ENCODE measurements around the gene MARCHF7. TPM values are rescaled to one million over a fixed set of nuclear protein-coding genes. Genes with fewer than 3 reads are reported as not detected.
"Not testable (repeated sequence)": the region's sequence is repeated elsewhere in the genome, so short reads cannot be mapped to it uniquely, and the experiment has no call there.

The MARCHF7 gene
- total RNA-seq, 1 experiment from 2014 or later = 26.4 TPM

DNA sequence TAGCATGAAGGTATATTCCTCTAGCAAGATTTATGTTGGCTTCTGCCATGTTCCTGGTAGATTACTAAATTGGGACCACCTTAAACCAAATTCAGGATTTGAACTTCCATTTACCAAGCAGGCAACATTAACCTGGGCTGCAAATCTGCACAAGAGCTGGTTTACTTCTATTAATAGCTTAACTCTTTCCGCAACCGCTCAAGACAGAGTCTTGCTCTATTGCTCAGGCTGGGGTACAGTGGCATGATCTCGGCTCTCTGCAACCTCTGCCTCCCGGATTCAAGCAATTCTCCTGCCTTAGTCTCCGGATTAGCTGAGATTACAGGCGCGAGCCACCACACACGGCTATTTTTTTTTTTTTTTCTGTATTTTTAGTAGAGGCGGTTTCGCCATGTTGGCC is 8.4 kb downstream of the MARCHF7 start:
- DNase-seq (ENCODE audit: low spot score) = no peak

DNA sequence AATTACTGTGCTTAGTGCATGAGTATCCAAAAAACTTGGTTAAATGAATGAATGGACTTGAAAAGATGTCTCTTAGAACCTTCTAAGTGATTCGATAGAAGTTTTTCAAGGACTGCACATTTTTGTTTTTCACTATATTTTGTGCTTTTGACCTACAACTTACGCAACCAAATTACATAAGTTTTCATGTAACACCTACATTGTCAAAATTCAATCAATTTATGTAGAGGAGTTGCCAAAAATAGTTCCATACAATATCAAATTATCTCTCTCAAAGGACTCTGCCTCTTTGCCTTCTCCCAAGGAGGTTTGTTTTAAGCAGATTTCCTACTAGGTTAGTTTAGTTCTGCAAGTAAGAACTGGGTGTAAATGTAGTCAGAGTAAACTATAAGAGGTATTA is 10.3 kb downstream of the MARCHF7 start:
- no peak for DNase-seq (ENCODE audit: low spot score)

DNA sequence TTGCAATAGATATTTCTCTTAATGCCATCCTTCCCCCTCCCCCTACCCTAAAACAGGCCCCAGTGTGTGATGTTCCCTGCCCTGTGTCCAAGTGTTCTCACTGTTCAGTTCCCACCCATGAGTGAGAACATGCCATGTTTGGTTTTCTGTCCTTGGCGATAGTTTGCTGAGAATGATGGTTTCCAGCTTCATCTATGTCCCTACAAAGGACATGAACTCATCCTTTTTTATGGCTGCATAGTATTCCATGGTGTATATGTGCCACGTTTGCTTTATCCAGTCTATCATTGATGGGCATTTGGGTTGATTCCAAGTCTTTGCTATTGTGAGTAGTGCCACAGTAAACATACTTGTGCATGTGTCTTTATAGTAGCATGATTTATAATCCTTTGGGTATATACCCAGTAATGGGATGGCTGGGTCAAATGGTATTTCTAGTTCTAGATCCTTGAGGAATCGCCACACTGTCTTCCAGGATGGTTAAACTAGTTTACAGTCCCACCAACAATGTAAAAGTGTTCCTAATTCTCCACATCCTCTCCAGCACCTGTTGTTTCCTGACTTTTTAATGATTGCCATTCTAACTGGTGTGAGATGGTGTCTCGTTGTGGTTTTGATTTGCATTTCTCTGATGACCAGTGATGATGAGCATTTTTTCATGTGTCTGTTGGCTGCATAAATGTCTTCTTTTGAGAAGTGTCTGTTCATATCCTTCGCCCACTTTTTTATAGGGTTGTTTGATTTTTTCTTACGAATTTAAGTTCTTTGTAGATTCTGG is 12.7 kb downstream of the MARCHF7 start:
- not testable (repeated sequence) for DNase-seq (ENCODE audit: low spot score)

DNA sequence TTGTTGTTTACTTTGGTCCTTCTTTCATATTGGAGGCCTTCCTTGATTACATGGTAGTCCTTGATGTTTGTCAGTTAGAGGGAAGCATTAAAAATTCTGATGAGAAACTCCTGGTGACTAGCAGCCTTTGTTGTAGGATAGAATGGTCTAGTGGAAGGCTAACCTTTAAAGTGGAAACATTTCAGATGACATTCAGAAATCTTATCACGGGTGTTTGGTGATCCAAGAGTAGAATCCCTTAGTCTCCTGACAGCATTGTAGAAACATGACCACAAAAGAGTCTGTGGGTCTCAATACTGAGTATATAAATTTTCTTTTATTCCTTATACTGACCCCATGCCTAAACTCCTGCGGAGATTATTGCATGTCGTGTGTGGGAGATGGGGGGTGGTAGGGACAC is 13.4 kb downstream of the MARCHF7 start:
- no peak for DNase-seq (ENCODE audit: low spot score)

DNA sequence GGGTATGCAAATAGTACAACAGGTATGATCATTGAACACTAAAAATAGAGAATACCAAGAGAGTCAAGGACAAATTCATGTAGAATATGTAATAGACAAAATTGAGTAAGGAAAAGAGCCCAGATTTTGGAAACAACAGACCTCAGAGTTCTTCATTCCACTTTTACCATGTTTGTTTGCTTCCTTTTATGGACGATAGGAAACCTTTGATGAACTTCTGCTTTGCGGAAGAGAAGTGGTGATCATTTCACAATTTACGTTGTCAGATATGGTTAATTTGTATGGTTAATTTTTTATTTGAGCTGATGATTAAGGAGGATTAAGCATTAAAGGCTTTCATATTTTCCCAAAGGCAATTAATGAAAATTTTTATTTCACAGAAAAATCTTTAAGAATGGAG is 16.3 kb downstream of the MARCHF7 start:
- no peak for DNase-seq (ENCODE audit: low spot score)

DNA sequence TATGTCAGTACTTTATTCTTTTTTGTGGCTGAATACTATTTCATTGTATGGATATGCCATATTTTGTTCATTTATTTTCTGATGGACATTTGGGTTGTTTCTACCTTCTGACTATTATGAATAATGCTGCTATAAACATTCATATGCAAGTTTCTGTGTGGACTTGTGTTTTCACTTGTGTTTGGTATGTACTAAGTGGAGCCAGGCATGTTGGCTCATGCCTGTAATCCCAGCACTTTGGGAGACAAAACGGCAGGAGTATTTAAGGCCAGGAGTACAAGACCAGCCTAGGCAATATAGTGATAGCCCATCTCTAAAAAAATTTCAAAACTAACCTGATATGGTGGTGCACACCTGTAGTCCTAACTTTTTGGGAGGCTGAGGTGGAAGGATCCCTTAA is 23.3 kb downstream of the MARCHF7 start:
- no peak for DNase-seq (ENCODE audit: low spot score)

DNA sequence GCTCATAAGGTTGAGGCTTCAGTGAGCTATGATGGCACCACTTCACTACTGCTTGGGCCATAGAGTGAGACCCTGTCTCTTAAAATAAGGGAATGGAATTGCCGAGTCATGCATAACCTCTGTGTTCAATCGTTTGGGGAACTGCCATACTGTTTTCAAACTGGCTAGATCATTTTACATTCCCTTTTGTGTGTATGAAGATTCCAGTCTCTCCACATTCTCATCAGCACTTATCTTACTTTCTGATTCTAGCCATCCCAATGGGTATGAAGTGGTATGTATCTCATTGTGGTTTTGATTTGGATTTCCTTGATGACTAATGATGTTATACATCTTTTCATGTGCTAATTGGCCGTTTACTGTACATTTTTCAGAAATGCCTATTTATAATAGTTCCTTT is 23.7 kb downstream of the MARCHF7 start:
- DNase-seq (ENCODE audit: low spot score) = no peak

DNA sequence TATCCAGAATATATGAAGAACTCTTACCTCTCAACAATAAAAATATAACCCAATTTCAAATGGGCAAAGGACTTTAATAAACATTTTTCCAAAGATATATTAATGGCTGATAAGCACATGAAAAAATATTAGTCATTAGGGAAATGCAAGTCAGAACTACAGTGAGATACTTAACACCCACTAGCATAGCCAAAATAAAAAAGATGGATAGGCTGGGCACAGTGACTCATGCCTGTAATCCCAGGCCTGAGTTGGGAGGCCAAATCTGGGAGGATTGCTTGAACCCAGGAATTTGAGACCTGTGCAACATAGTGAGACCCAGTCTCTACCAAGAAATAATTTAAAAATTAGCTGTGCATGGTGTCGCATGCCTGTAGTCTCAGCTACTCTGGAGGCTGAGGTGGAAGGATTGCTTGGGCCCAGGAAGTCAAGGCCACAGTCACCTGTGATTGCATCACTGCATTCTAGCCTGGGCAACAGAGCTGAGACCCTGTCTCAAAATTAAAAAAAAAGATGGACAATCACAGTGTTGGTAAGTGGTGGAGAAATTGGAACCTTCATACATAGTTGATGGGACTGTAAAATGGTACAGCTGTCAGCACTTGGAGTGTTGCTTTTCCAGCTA is 25.1 kb downstream of the MARCHF7 start:
- DNase-seq (ENCODE audit: low spot score) = no peak

DNA sequence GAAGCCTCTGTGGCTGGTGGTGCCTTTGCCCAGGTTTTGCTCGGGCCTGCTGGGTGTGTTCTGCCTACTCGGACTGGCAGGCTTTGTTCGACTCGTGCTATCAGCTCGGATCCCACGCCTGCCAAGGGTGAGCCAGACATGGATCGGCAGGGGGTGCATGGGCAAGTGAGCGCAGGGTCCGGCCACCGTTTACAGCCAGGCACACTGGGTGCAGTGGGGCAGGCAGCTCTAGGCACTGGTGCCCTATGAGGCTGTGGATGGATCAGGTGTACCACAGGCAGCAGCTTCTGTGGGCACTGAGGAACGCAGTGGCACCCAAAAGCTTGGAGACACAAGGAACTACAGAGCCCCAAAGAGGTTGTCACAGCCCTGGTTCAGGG is 25.6 kb downstream of the MARCHF7 start:
- no peak for DNase-seq (ENCODE audit: low spot score)

DNA sequence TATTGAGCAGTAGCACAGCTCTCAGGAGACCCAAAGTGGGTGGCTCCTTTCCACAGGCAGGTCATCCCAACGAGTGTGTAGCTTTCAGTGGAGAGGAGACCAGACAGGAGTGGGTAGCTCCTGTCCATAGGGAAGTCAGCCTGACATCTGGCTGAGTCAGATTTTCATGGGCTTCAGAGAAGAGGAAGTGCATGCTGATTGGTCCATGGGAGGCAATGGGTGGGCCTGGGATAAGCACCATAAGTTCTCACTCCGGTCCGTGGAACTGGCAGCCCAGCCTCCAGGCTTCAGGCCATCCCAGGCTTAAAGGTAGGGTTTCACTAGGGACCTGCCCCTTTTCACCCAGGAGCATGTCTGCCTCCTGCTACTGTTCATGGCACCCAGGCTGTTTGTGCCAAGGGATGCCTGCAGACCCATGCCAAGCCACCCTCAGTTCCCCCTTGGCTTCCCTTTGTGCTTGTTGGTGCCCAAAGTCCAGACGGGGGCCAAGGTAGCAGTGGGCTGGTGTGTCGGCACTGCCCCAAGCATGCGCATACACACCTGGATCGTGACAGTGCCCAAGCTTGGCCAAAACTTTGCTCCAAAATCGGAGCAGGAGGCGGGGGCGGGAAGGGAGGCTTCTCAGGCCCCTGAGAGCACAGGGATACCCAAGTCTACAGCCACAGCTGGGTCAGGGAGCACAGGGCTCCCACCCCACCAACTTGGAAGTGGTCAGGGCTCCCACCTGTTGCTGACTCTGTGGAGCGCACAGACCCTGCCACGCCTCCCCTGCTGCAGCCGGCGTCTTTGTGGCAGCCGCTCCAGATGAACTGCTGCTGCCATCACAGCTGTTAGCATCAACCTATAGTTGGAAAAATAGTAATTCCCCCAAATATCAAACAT is 26.4 kb downstream of the MARCHF7 start:
- no peak for DNase-seq (ENCODE audit: low spot score)

DNA sequence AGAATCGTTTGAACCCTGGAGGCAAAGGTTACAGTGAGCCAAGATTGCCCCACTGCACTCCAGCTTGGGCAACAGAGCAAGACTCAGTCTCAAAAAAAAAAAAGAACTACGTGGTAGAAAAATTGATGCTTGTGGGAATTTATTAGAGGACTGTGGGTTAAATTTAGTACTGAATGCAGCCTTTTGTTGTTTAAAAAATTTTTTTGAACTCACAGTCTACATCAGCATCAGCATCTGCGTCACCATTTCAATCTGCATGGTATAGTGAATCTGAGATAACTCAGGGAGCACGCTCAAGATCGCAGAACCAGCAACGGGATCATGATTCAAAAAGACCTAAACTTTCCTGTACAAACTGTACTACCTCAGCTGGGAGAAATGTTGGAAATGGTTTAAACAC is 30.5 kb downstream of the MARCHF7 start:
- DNase-seq (ENCODE audit: low spot score) = no peak

DNA sequence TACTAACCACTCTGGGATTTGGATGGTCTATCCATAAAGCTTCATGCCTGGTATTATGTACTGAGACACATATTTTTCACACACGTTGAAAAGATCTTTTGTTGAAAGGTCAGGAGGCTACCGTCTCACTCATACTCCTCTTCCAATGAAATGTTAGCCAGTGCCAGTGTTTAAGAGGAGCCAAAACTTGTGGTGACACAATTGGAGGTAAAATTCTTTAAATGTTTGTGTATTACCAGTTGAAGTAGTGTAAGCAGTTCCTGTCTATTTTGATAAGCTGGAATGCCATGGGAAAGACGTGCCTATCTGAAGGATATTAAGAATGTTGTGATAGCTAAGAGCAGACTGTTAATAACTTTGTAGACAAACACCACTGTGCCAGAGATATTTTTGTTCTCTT is 32.1 kb downstream of the MARCHF7 start:
- no peak for DNase-seq (ENCODE audit: low spot score)

DNA sequence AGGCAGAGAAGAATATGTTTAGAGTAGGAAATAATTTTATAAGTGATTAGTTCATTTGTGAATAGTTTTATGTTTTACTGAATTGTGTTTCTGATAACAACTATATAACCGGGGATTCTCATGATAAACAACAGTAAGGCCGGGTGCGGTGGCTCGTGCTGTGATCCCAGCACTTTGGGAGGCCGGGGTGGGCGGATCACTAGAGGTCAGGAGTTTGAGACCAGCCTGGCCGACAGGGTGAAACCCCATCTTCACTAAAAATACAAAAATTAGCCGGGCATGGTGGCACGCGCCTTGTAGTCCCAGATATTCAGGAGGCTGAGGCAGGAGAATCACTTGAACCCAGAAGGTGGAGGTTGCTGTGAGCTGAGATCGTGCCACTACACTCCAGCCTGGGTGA is 32.9 kb downstream of the MARCHF7 start:
- DNase-seq (ENCODE audit: low spot score) = not testable (repeated sequence)

DNA sequence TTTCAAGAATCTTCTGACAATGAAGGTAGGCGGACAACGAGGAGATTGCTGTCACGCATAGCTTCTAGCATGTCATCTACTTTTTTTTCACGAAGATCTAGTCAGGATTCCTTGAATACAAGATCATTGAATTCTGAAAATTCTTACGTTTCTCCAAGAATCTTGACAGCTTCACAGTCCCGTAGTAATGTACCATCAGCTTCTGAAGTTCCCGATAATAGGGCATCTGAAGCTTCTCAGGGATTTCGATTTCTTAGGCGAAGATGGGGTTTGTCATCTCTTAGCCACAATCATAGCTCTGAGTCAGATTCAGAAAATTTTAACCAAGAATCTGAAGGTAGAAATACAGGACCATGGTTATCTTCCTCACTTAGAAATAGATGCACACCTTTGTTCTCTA is 35.8 kb downstream of the MARCHF7 start:
- no peak for DNase-seq (ENCODE audit: low spot score)

DNA sequence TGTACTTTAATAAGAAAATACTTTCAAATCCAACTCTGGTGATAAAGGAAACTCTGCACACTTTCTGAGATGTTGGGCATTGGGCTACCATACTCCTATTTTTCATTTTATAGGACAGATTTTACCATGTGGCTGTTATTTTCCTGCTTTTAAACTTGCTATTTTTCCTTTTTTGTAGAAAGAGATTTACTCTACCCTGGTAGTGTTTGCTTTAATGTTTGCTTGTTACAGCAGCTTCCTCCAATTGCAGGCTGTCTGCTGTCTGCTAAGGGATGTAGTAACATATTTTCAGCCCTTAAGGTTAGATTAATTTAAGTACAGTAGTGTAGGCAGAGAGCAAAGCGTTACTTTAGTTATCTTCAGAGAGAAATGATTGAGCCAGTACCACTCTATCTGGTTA is 38.6 kb downstream of the MARCHF7 start:
- no peak for DNase-seq (ENCODE audit: low spot score)

DNA sequence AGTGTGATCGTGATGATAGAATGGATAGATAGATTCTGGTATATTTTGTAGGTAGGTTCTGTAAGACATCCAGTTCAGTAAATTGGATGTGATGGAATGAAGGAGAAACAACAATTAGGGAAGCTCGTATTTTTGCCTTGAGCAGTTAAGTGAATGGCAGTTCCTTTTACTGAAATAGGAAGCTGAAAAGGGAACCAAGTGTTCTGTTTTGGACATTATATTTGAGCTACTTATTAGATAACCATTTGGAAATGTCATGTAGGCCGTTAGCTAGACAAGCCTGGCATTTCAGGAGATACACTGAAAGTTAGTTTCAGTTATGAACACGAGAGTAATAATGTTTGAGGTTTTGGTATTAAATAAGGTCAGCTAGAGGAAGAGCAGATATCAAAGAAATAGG is 41.5 kb downstream of the MARCHF7 start:
- DNase-seq (ENCODE audit: low spot score) = no peak

DNA sequence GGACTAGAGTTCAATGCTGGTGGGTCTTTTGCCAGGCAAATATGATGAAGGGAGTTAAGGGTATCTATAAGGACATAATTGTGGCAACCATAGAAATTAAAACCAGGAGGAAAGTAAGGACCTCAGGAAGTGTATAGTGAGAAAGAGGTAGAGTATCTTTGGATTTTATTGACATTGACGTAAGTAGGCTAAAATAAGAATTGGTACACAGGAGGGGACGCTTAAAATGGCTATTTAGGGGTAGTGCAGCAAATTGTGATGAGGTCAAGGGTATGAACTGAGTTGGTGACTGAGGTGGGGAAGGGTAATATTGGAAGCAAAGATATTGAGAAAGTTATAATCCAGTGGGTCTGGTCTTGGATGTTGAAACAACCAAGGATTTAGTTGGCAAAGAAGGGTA is 42.7 kb downstream of the MARCHF7 start:
- DNase-seq (ENCODE audit: low spot score) = no peak

DNA sequence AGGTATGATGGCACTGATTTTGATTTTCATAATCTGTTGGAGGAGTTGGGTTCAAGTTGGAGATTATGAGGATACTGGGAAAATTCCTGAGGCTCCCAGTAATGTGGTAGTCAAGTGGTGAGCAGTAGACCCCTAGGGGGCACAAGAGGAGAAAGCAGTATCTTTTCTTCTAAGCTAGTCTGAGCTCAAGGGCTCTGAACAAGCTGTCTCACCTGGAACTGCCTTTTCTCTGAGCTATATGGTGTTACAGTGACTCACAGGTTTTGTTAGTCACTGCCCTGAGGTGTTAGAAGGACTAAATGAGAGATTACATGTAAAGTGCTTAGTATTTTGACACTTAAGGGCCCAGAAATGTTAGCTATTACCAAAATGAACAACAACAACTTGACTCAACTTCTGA is 43.5 kb downstream of the MARCHF7 start:
- DNase-seq (ENCODE audit: low spot score) = peak; percentile 31

DNA sequence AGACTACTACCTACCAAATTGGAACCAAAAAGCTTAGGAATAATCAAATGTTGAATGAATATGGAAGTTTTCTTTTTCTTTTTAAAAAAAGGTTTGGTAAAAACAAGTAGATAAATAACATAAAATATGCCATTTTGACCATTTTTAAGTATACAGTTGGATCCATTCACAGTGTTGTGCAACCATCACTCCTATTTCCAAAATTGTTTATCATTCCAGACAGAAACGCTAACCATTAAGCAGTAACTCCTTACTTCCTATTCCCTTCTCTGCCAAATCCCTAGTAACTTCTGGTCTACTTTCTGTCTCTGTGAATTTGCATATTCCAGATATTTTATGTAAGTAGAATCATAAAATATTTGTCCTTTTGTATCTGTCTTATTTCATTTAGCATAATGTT is 45.9 kb downstream of the MARCHF7 start:
- no peak for DNase-seq (ENCODE audit: low spot score)

DNA sequence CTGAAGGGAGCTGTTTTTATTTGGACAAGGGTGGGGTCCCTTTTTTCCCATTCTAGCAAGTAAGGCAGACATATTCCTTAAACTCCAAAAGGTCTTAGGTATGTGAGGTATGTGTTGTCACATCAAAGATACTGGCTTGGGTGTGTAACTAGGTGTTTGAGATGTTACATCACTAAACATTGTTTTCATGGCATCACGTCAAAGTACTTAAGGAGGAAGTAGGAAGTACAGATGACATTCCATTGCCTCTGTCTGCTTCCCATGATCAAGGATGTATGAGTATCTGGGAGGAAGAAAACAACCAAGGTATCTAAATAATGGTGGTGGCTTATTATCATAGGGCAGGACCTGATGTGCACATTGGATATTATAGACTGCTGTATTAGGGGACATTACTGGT is 46.4 kb downstream of the MARCHF7 start:
- no peak for DNase-seq (ENCODE audit: low spot score)

DNA sequence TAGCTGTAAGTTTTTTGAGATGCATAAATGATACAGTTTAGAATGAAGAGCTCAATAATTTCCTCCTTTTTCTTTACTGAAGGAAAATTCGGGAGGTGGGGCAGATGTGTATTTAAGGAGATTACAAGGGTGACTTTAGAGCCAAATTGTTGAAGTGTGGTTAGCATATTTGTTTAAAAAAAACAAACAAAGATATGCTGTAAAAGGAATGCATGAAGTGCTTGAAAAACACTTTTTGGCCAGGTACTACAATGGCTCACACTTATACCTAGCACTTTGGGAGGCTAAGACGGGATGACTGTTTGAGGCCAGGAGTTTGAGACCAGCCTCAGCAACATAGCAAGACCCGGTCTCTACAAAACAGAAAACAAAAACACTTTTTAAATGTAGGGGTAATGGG is 47.3 kb downstream of the MARCHF7 start:
- no peak for DNase-seq (ENCODE audit: low spot score)

DNA sequence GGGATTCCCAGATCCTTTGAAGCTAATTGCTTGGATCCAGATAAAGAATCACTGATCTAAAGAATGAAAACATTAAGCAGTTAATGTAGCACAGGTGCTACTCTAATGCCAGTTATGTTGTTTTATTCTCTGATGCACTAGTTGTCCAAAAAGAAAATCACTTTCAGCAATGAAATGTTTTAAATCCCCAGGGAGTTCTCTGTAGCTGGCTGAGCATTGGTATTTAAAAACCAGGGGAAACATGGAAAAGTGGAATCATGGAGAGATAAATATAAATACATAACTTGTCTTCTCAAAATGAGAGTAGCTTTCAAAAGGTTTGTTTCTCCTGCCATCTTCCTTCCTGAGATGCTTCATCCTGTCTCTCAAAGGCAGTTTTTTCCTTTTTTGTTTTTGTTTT is 48.0 kb downstream of the MARCHF7 start:
- no peak for DNase-seq (ENCODE audit: low spot score)

DNA sequence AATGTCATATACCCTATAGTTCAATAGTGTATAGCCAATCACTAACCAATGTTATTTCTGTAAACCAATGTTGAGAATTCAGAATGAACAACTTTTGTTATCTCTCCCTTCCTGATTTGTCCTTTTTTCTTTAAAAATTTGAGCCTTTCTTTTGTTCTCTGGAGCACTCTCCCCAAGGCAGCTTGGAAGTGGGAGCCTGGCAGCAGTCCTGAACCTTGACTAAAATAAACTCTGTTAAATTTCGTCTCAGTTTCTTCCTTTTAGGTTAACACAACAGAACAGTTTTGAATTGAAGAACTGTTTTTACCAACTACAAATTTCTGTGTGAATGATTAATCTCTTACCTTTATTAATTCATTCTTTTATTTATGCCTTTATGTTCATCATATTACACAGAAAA is 49.8 kb downstream of the MARCHF7 start:
- no peak for DNase-seq (ENCODE audit: low spot score)
